MM.1S (cell line): ENCODE results near the gene CDKN2B-AS1.

Source experiments
- DNase-seq: peaks from one replicate; pipeline ENCODE4 v3.0.0-alpha.2; 2015
- H2AFZ ChIP-seq: fragments of 300-600 bp; sonication (generic); 2 replicates; pipeline ENCODE4 v1.6.0; 2016; ENCODE audit warnings: antibody characterized with exemption, low read length
- H3F3A ChIP-seq: fragments of 300-600 bp; sonication (generic); 2 replicates; pipeline ENCODE4 v1.6.1; 2016; ENCODE audit warnings: mild to moderate bottlenecking, antibody characterized with exemption, low read length, moderate library complexity, mixed read lengths; ENCODE audit not compliant: insufficient read depth
- H3K27ac ChIP-seq: fragments of 300-600 bp; sonication (generic); 2 replicates; pipeline ENCODE4 v1.5.1; 2016; ENCODE audit warnings: mild to moderate bottlenecking, low read length
- H3K27me3 ChIP-seq: fragments of 300-600 bp; sonication (generic); replicated peaks from 2 replicates; pipeline ENCODE4 v1.6.0; 2016; ENCODE audit warnings: low read length; ENCODE audit not compliant: insufficient read depth
- H3K36me3 ChIP-seq: fragments of 300-600 bp; sonication (generic); replicated peaks from 2 replicates; pipeline ENCODE4 v1.6.1; 2016; ENCODE audit warnings: mild to moderate bottlenecking, low read length, mixed read lengths; ENCODE audit not compliant: insufficient read depth
- H3K4me1 ChIP-seq: fragments of 300-600 bp; sonication (generic); 2 replicates; pipeline ENCODE4 v1.6.1; 2016; ENCODE audit warnings: low read length, mixed read lengths
- H3K4me2 ChIP-seq: fragments of 300-600 bp; sonication (generic); 2 replicates; pipeline ENCODE4 v1.6.0; 2016; ENCODE audit warnings: low read depth, low read length
- H3K4me3 ChIP-seq: fragments of 300-600 bp; sonication (generic); 2 replicates; pipeline ENCODE4 v1.5.1; 2016; ENCODE audit warnings: low read length, mixed read lengths
- H3K79me2 ChIP-seq: fragments of 300-600 bp; sonication (generic); 2 replicates; pipeline ENCODE4 v1.6.1; 2016; ENCODE audit warnings: mixed run types, low read length, mixed read lengths
- H3K9ac ChIP-seq: fragments of 300-600 bp; sonication (generic); 2 replicates; pipeline ENCODE4 v1.6.1; 2016; ENCODE audit warnings: low read length, mixed read lengths
- H3K9me2 ChIP-seq: fragments of 300-600 bp; sonication (generic); replicated peaks from 2 replicates; pipeline ENCODE4 v1.6.1; 2016; ENCODE audit warnings: mild to moderate bottlenecking, low read length, mixed read lengths; ENCODE audit not compliant: insufficient read depth
- H3K9me3 ChIP-seq: fragments of 300-600 bp; sonication (generic); replicated peaks from 2 replicates; pipeline ENCODE4 v1.6.1; 2016; ENCODE audit warnings: mild to moderate bottlenecking, low read length, mixed read lengths; ENCODE audit not compliant: insufficient read depth
- H4K20me1 ChIP-seq: fragments of 300-600 bp; sonication (generic); 2 replicates; pipeline ENCODE4 v1.6.1; 2016; ENCODE audit warnings: mild to moderate bottlenecking, low read length, moderate library complexity, mixed read lengths; ENCODE audit not compliant: insufficient read depth
- EZH2 ChIP-seq: fragments of 300-600 bp; sonication (generic); optimal IDR thresholded peaks from 2 replicates; pipeline ENCODE3; 2017; ENCODE audit warnings: low read depth, mild to moderate bottlenecking, antibody characterized with exemption, low read length, mixed read lengths
- EZH2phosphoT487 ChIP-seq: fragments of 300-600 bp; sonication (generic); IDR thresholded peaks from 2 replicates; pipeline ENCODE4 v1.6.1; 2018; ENCODE audit warnings: antibody characterized with exemption, low read length
- TF ChIP-seq, protein P1 (sequence below): fragments of 300-600 bp; sonication (generic); IDR thresholded peaks from 2 replicates; pipeline ENCODE4 v1.5.1; 2016; ENCODE audit warnings: antibody characterized with exemption, low read length, mixed read lengths

CDKN2B-AS1 gene

DNA sequence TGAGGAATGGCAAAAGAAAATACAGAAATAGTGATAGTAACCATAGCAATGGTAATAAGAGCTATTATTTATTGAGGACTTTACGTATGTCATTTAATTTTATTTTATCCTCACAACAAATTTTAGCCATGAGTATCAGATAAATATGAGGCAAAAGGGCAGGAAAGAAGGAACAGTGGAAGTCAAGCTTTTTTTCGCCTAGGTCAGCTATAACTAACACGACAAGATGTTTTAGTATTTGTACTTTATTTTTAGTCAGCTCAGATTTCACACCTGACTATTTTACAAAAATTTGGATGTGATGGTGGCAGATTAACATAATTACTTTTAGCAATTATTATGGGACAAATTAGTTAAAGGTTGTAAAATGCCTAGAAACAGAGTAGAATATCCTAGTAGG lies 49.3 kb downstream of the CDKN2B-AS1 start:
- H3K9me2 ChIP-seq: no peaks in the 10 kb centered on the region
- no peaks in the 10 kb centered on the region for H3K36me3 ChIP-seq
- no peak overlapping the region for H3K4me3 ChIP-seq
- no peaks in the 10 kb centered on the region for H3F3A ChIP-seq
- H3K79me2 ChIP-seq: no peaks in the 10 kb centered on the region
- H4K20me1 ChIP-seq: no peaks in the 10 kb centered on the region
- H3K9me3 ChIP-seq: no peaks in the 10 kb centered on the region
- H3K9ac ChIP-seq: no peak overlapping the region
- H3K4me1 ChIP-seq: no peaks in the 10 kb centered on the region
- TF ChIP-seq, protein P1, sequence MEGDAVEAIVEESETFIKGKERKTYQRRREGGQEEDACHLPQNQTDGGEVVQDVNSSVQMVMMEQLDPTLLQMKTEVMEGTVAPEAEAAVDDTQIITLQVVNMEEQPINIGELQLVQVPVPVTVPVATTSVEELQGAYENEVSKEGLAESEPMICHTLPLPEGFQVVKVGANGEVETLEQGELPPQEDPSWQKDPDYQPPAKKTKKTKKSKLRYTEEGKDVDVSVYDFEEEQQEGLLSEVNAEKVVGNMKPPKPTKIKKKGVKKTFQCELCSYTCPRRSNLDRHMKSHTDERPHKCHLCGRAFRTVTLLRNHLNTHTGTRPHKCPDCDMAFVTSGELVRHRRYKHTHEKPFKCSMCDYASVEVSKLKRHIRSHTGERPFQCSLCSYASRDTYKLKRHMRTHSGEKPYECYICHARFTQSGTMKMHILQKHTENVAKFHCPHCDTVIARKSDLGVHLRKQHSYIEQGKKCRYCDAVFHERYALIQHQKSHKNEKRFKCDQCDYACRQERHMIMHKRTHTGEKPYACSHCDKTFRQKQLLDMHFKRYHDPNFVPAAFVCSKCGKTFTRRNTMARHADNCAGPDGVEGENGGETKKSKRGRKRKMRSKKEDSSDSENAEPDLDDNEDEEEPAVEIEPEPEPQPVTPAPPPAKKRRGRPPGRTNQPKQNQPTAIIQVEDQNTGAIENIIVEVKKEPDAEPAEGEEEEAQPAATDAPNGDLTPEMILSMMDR: no peak
- no peak for TF ChIP-seq EZH2
- TF ChIP-seq EZH2phosphoT487: no peak
- H3K4me2 ChIP-seq: no peak overlapping the region
- no peak overlapping the region for H3K27ac ChIP-seq
- no peak overlapping the region for H2AFZ ChIP-seq
- DNase-seq: no peak
- H3K27me3 ChIP-seq: no peaks in the 10 kb centered on the region

GRCh38 chr9:22044583-22044982 lies 50.0 kb downstream of the CDKN2B-AS1 start:
- Histone ChIP-seq H3K4me1 (no peaks in the 10 kb centered on the region), H3K4me2 (no peak overlapping the region), H3K4me3 (no peak overlapping the region), H3K36me3 (no peaks in the 10 kb centered on the region), H3K9me3 (no peaks in the 10 kb centered on the region), H3K9ac (no peak overlapping the region), H3K27me3 (no peaks in the 10 kb centered on the region), H3K79me2 (no peaks in the 10 kb centered on the region), H3F3A (no peaks in the 10 kb centered on the region), H3K9me2 (no peaks in the 10 kb centered on the region), H3K27ac (no peak overlapping the region), H4K20me1 (no peaks in the 10 kb centered on the region), H2AFZ (no peak overlapping the region)
- no peak for DNase-seq
- TF ChIP-seq EZH2phosphoT487: no peak
- TF ChIP-seq, protein P1: no peak
- TF ChIP-seq EZH2: no peak

- Histone ChIP-seq H3K9ac (no peak overlapping the region), H2AFZ (no peak overlapping the region)
These were observed 50.8 kb downstream of the CDKN2B-AS1 start for GRCh38 chr9:22045423-22045822.

DNA sequence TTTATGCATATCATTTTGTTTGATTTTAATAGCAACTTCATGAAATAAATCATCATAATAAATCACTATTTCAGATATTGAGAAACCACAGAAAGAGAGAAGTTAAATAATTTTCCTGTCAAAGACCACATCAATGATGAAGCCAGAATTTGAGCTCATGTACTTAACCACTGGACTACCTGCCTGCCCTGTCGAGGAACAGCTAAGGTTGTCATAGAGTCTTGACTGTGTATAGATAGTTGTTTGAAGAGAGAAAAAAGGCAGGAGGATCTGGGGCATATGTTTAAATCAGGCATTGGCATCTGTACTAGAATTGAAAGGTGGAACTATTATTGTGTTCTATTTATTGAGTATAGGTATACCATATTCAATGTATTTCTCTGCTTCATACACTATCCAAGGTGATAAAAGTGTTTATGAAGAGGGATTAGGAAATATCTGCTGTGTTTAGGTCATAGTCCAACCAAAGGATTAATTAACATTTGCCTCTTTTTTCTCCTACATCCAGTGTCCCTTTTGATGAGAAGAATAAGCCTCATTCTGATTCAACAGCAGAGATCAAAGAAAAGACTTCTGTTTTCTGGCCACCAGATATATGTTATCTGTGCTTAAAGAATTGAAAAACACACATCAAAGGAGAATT lies 51.8 kb downstream of the CDKN2B-AS1 start:
- Histone ChIP-seq H3K27me3 (no peaks in the 10 kb centered on the region), H3K9me3 (no peaks in the 10 kb centered on the region), H3K4me1 (0 out of 2 replicates have a peak, but pooled peaks cover 2% of the 10 kb centered on the region), H3K4me3 (no peak overlapping the region), H3K9ac (no peak overlapping the region), H3K9me2 (no peaks in the 10 kb centered on the region), H4K20me1 (no peaks in the 10 kb centered on the region), H3K4me2 (no peak overlapping the region), H3F3A (no peaks in the 10 kb centered on the region), H3K79me2 (no peaks in the 10 kb centered on the region), H2AFZ (no peak overlapping the region), H3K27ac (no peak overlapping the region), H3K36me3 (no peaks in the 10 kb centered on the region)
- no peak for DNase-seq
- TF ChIP-seq EZH2phosphoT487: no peak
- no peak for TF ChIP-seq EZH2
- TF ChIP-seq, protein P1: no peak

More at GRCh38 chr9:22045423-22045822, 50.8 kb downstream of the CDKN2B-AS1 start:
- no peak overlapping the region for H3K27ac ChIP-seq
- H3K4me3 ChIP-seq: no peak overlapping the region
- no peaks in the 10 kb centered on the region for H3K36me3 ChIP-seq
- DNase-seq: no peak
- H3K79me2 ChIP-seq: no peaks in the 10 kb centered on the region
- H3K4me1 ChIP-seq: no peaks in the 10 kb centered on the region
- H4K20me1 ChIP-seq: no peaks in the 10 kb centered on the region
- no peak overlapping the region for H3K4me2 ChIP-seq
- no peak for TF ChIP-seq EZH2phosphoT487
- no peaks in the 10 kb centered on the region for H3K27me3 ChIP-seq
- H3K9me2 ChIP-seq: no peaks in the 10 kb centered on the region
- no peaks in the 10 kb centered on the region for H3K9me3 ChIP-seq
- H3F3A ChIP-seq: no peaks in the 10 kb centered on the region
